Neural cell (in vitro differentiated cells): Measurements from ENCODE around the gene RGS12. TPM values are rescaled to one million over a fixed set of nuclear protein-coding genes. Genes with fewer than 3 reads are reported as not detected.

Source experiments
- H2AFZ ChIP-seq: fragments of 200-600, 300-800 bp; sonication (generic), shearing (Covaris generic); 2 replicates; pipeline ENCODE4 v1.6.0; 2014; ENCODE audit warnings: low read depth, mild to moderate bottlenecking, antibody characterized with exemption, low read length, moderate library complexity
- H3F3A ChIP-seq: fragments of 200-600 bp; shearing (Covaris generic); 2 replicates; pipeline ENCODE4 v1.6.1; 2016; ENCODE audit warnings: mild to moderate bottlenecking, moderate library complexity, mixed read lengths, antibody characterized with exemption, low read length; ENCODE audit not compliant: insufficient read depth, poor library complexity, severe bottlenecking
- H3K27ac ChIP-seq: fragments of 200-600, 300-800 bp; sonication (generic), shearing (Covaris generic); 2 replicates; pipeline ENCODE4 v1.5.1; 2014; ENCODE audit warnings: mild to moderate bottlenecking, low read length, moderate library complexity
- H3K27me3 ChIP-seq: fragments of 300-800, 200-600 bp; sonication (generic), shearing (Covaris generic); 2 replicates; pipeline ENCODE4 v1.6.0; 2014; ENCODE audit warnings: mild to moderate bottlenecking, low read depth, low read length, moderate library complexity; ENCODE audit not compliant: insufficient read depth
- H3K36me3 ChIP-seq: fragments of 300-800, 200-600 bp; sonication (generic), shearing (Covaris generic); 2 replicates; pipeline ENCODE4 v1.5.1; 2014; ENCODE audit warnings: mild to moderate bottlenecking, antibody characterized with exemption, low read length, moderate library complexity; ENCODE audit not compliant: insufficient read depth
- H3K4me2 ChIP-seq: fragments of 300-800, 200-600 bp; sonication (generic), shearing (Covaris generic); 2 replicates; pipeline ENCODE4 v1.6.0; 2014; ENCODE audit warnings: mild to moderate bottlenecking, low read length
- H3K4me3 ChIP-seq: fragments of 300-800, 200-600 bp; sonication (generic), shearing (Covaris generic); 2 replicates; pipeline ENCODE4 v1.5.1; 2014; ENCODE audit warnings: mild to moderate bottlenecking, low read length, moderate library complexity
- H3K79me2 ChIP-seq: fragments of 200-600 bp; shearing (Covaris generic); replicated peaks from 2 replicates; pipeline ENCODE4 v1.6.0; 2014; ENCODE audit warnings: mild to moderate bottlenecking, low read length, moderate library complexity; ENCODE audit not compliant: insufficient read depth
- H3K9ac ChIP-seq: fragments of 300-800, 200-600 bp; sonication (generic), shearing (Covaris generic); 2 replicates; pipeline ENCODE4 v1.6.1; 2016; ENCODE audit warnings: mild to moderate bottlenecking, low read length, mixed read lengths
- H3K9me2 ChIP-seq: fragments of 200-600 bp; shearing (Covaris generic); 2 replicates; pipeline ENCODE4 v1.6.1; 2016; ENCODE audit warnings: mild to moderate bottlenecking, low read length, mixed read lengths; ENCODE audit not compliant: insufficient read depth
- H3K9me3 ChIP-seq: fragments of 200-600, 300-800 bp; sonication (generic), shearing (Covaris generic); 2 replicates; pipeline ENCODE4 v1.6.1; 2016; ENCODE audit warnings: mild to moderate bottlenecking, mixed run types, low read length, moderate library complexity, mixed read lengths
- H4K20me1 ChIP-seq: fragments of 200-600 bp; shearing (Covaris generic); 2 replicates; pipeline ENCODE4 v1.6.1; 2016; ENCODE audit warnings: mild to moderate bottlenecking, mixed run types; ENCODE audit not compliant: insufficient read depth
- CTCF ChIP-seq: fragments of 450-650 bp; IDR thresholded peaks from 2 replicates; pipeline ENCODE4 v1.5.1; 2014; ENCODE audit warnings: antibody characterized with exemption, mild to moderate bottlenecking, moderate library complexity; ENCODE audit not compliant: poor library complexity, severe bottlenecking
- EP300 ChIP-seq: fragments of 450-650 bp; conservative IDR thresholded peaks from 2 replicates; pipeline ENCODE4 v1.6.1; 2014; ENCODE audit warnings: antibody characterized with exemption, mild to moderate bottlenecking, moderate library complexity; ENCODE audit not compliant: poor library complexity, severe bottlenecking
- EZH2 ChIP-seq: fragments of 200-600, 300-800 bp; shearing (Covaris generic), sonication (generic); IDR thresholded peaks from 2 replicates; pipeline ENCODE4 v1.6.1; 2014; ENCODE audit warnings: antibody characterized with exemption, low read length, borderline replicate concordance, mild to moderate bottlenecking; ENCODE audit not compliant: insufficient read depth, poor library complexity, severe bottlenecking
- MXI1 ChIP-seq: fragments of 450-650 bp; conservative IDR thresholded peaks from 2 replicates; pipeline ENCODE4 v1.6.1; 2014; ENCODE audit warnings: antibody characterized with exemption, mild to moderate bottlenecking; ENCODE audit not compliant: poor library complexity, severe bottlenecking
- POLR2AphosphoS5 ChIP-seq: IDR thresholded peaks from 2 replicates; pipeline ENCODE4 v1.6.1; 2012
- RAD21 ChIP-seq: fragments of 450-650 bp; conservative IDR thresholded peaks from 2 replicates; pipeline ENCODE4 v1.6.1; 2014; ENCODE audit warnings: antibody characterized with exemption, mild to moderate bottlenecking, moderate library complexity
- REST ChIP-seq: IDR thresholded peaks from 2 replicates; pipeline ENCODE4 v1.6.1; 2012; ENCODE audit warnings: borderline replicate concordance
- SMC3 ChIP-seq: fragments of 450-650 bp; conservative IDR thresholded peaks from 2 replicates; pipeline ENCODE4 v1.6.1; 2014; ENCODE audit warnings: antibody characterized with exemption, mild to moderate bottlenecking, moderate library complexity; ENCODE audit not compliant: poor library complexity
- TAF1 ChIP-seq: IDR thresholded peaks from 2 replicates; pipeline ENCODE4 v1.6.1; 2012; ENCODE audit warnings: low read depth
- polyA plus RNA-seq: library from polyadenylated mRNA; depleted of rRNA; stranded (reverse); fragments of >200 nt; gene quantifications from 2 replicates; pipeline ENCODE4 v1.2.3, GENCODE V29; 2014

Gene RGS12
- polyA plus RNA-seq, 1 donor from 2014 or later, result 66.4 TPM

- Histone ChIP-seq H3K9me2 (no peaks in the 10 kb centered on the region), H3K4me2 (no peak overlapping the region), H3F3A (no peaks in the 10 kb centered on the region), H3K36me3 (peaks cover 12% of the 10 kb centered on the region), H3K9ac (no peak overlapping the region), H3K27me3 (no peaks in the 10 kb centered on the region), H2AFZ (no peak overlapping the region), H3K4me3 (no peak overlapping the region), H4K20me1 (no peaks in the 10 kb centered on the region), H3K27ac (no peak overlapping the region), H3K9me3 (no peaks in the 10 kb centered on the region), H3K79me2 (peaks cover 31% of the 10 kb centered on the region)
- TF ChIP-seq EP300 (no peak), SMC3 (no peak), MXI1 (no peak), TAF1 (no peak), POLR2AphosphoS5 (no peak), REST (no peak), CTCF (no peak), RAD21 (no peak), EZH2 (no peak)
Measured at GRCh38 chr4:3328814-3329663, 36.2 kb downstream of the RGS12 start.

DNA sequence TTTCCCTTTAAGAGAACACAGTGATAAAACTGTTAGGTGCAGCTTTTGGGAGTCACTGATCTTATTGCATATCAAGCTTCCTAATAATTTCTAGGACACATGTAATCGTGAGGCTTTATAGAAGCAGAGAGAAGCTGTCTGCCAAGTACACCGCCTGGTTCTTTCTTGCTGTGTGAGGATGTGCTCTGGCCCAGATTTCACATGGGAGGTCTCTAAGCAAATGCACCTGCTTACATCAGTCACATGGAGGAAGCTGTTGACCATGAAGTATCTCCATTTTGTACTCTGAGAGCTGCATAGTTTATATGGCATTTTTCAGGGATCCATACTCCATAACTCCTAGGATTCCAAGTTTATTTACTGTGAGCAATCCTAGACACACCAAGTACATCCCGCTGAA, 37.1 kb downstream of the RGS12 start:
- H3K79me2 ChIP-seq, result peaks cover 32% of the 10 kb centered on the region
- H3K27me3 ChIP-seq, result no peaks in the 10 kb centered on the region
- no peak overlapping the region for H3K4me2 ChIP-seq
- H3K27ac ChIP-seq, result no peak overlapping the region
- no peak overlapping the region for H3K9ac ChIP-seq
- H4K20me1 ChIP-seq, result no peaks in the 10 kb centered on the region
- peaks cover 4% of the 10 kb centered on the region for H3K36me3 ChIP-seq
- H3F3A ChIP-seq, result no peaks in the 10 kb centered on the region
- no peaks in the 10 kb centered on the region for H3K9me2 ChIP-seq
- TF ChIP-seq SMC3 (no peak), REST (no peak), EZH2 (no peak), EP300 (no peak), TAF1 (no peak), CTCF (no peak)
- no peak overlapping the region for H3K4me3 ChIP-seq
- H2AFZ ChIP-seq, result no peak overlapping the region
- H3K9me3 ChIP-seq, result no peaks in the 10 kb centered on the region
